PC-9 (cell line): ENCODE measurements around the gene COL4A2. TPM values are rescaled to one million over a fixed set of nuclear protein-coding genes. Genes with fewer than 3 reads are reported as not detected.

Source experiments
- BruUV-seq: library from RNA; stranded (reverse); fragments of 400-500 nt; replicated peaks from 2 replicates; lab custom pipeline; 2021; lab: Mats Ljungman, UMichigan
- CTCF ChIA-PET: fragments of 300-600 bp; sonication (Branson Sonifier 250); formaldehyde crosslinking; loops from one replicate; lab custom pipeline; 2022; ENCODE audit warnings: antibody characterized with exemption; lab: Charles Lee
- POLR2A ChIA-PET: fragments of 300-600 bp; sonication (Branson Sonifier 250); formaldehyde crosslinking; loops from one replicate; lab custom pipeline; 2022; ENCODE audit warnings: antibody characterized with exemption; ENCODE audit not compliant: unreplicated experiment; lab: Charles Lee
- DNase-seq, 2 experiments: peaks; one replicate each; pipeline versions ENCODE4 v3.0.0 to v3.0.0-alpha.2; 2015 to 2022; ENCODE audit warnings: mixed read lengths in 1 of 2
- H2AFZ ChIP-seq: fragments of 200-600 bp; sonication (generic); 2 replicates; pipeline ENCODE4 v1.8.1; 2017; ENCODE audit warnings: antibody characterized with exemption
- H3F3A ChIP-seq: fragments of 200-600 bp; sonication (generic); 2 replicates; pipeline ENCODE4 v1.8.1; 2017; ENCODE audit warnings: antibody characterized with exemption, mild to moderate bottlenecking, low read depth; ENCODE audit not compliant: insufficient read depth
- H3K27ac ChIP-seq: fragments of 200-600 bp; sonication (generic); 2 replicates; pipeline ENCODE4 v1.6.1; 2016; ENCODE audit warnings: mixed run types
- H3K27me3 ChIP-seq: fragments of 200-600 bp; sonication (generic); 2 replicates; pipeline ENCODE4 v1.6.1; 2016; ENCODE audit warnings: low read depth, mixed run types; ENCODE audit not compliant: insufficient read depth
- H3K36me3 ChIP-seq: fragments of 200-600 bp; sonication (generic); 2 replicates; pipeline ENCODE4 v1.6.1; 2016; ENCODE audit warnings: low read depth, mixed run types
- H3K4me1 ChIP-seq: fragments of 200-600 bp; sonication (generic); replicated peaks from 2 replicates; pipeline ENCODE4 v1.6.1; 2016; ENCODE audit warnings: mixed run types; ENCODE audit not compliant: insufficient read depth
- H3K4me2 ChIP-seq: fragments of 200-600 bp; sonication (generic); 2 replicates; pipeline ENCODE4 v1.6.1; 2017; ENCODE audit warnings: mixed run types
- H3K4me3 ChIP-seq: fragments of 200-600 bp; sonication (generic); 2 replicates; pipeline ENCODE4 v1.6.1; 2016; ENCODE audit warnings: mixed run types
- H3K79me2 ChIP-seq: fragments of 200-600 bp; sonication (generic); 2 replicates; pipeline ENCODE4 v1.6.1; 2017; ENCODE audit warnings: low read depth, mixed run types
- H3K9me2 ChIP-seq: fragments of 200-600 bp; sonication (generic); 2 replicates; pipeline ENCODE4 v1.8.1; 2017; ENCODE audit warnings: mild to moderate bottlenecking; ENCODE audit not compliant: insufficient read depth
- H3K9me3 ChIP-seq: fragments of 200-600 bp; sonication (generic); 2 replicates; pipeline ENCODE4 v1.8.1; 2016; ENCODE audit warnings: low read depth; ENCODE audit not compliant: insufficient read depth
- H4K20me1 ChIP-seq: fragments of 200-600 bp; sonication (generic); 2 replicates; pipeline ENCODE4 v1.8.1; 2017; ENCODE audit not compliant: insufficient read depth
- EZH2 ChIP-seq: fragments of 200-600 bp; sonication (generic); IDR thresholded peaks from 2 replicates; pipeline ENCODE4 v1.8.0; 2017; ENCODE audit warnings: antibody characterized with exemption, low read depth
- intact Hi-C: fragments of 100-400 bp; cut with micrococcal nuclease; formaldehyde crosslinking; loops from one replicate; pipeline ENCODE4 v1.10.0; 2022; ENCODE audit not compliant: unreplicated experiment
- total RNA-seq: library from RNA; stranded (reverse); gene quantifications from 2 replicates; pipeline ENCODE4 v1.2.3, GENCODE V29; 2021
- TF ChIP-seq, protein P1 (sequence below): fragments of 200-600 bp; sonication (generic); conservative IDR thresholded peaks from 2 replicates; pipeline ENCODE4 v1.6.1; 2017; ENCODE audit warnings: mixed run types, antibody characterized with exemption, mild to moderate bottlenecking, moderate library complexity

Gene COL4A2
- total RNA-seq, 1 experiment from 2014 or later, result 1.2 TPM

DNA sequence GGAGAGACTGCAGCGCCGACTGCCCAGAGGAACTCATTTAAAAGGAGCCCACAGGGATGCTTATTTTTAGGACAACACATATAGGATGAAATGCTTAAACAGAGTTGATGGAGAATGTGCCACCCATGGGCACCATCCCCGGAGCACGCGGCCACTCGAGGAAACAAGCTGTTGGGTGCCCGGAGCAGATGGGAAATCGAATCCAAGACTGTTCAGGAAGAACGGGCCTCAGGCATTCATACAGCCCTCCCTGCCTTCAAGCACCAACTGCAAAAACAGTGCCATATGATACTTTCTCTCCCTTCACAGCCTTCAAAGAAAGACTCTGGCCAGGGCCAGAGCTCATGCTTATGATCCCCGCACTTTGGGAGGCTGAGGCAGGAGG, 214.2 kb downstream of the COL4A2 start:
- Histone ChIP-seq H3K27me3 (no peaks in the 10 kb centered on the region), H2AFZ (no peak overlapping the region), H3K79me2 (peaks cover 36% of the 10 kb centered on the region), H3K9me2 (no peaks in the 10 kb centered on the region), H3K36me3 (no peaks in the 10 kb centered on the region), H3K9me3 (no peaks in the 10 kb centered on the region), H3K4me1 (peaks cover 65% of the 10 kb centered on the region), H3F3A (peaks cover 45% of the 10 kb centered on the region), H3K4me2 (no peak overlapping the region), H3K4me3 (no peak overlapping the region), H3K27ac (no peak overlapping the region), H4K20me1 (no peaks in the 10 kb centered on the region)
- no peak for TF ChIP-seq EZH2
- TF ChIP-seq, protein P1, sequence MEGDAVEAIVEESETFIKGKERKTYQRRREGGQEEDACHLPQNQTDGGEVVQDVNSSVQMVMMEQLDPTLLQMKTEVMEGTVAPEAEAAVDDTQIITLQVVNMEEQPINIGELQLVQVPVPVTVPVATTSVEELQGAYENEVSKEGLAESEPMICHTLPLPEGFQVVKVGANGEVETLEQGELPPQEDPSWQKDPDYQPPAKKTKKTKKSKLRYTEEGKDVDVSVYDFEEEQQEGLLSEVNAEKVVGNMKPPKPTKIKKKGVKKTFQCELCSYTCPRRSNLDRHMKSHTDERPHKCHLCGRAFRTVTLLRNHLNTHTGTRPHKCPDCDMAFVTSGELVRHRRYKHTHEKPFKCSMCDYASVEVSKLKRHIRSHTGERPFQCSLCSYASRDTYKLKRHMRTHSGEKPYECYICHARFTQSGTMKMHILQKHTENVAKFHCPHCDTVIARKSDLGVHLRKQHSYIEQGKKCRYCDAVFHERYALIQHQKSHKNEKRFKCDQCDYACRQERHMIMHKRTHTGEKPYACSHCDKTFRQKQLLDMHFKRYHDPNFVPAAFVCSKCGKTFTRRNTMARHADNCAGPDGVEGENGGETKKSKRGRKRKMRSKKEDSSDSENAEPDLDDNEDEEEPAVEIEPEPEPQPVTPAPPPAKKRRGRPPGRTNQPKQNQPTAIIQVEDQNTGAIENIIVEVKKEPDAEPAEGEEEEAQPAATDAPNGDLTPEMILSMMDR, result no peak
- ChIA-PET POLR2A (no interaction called here), CTCF (no interaction called here)
- no peak for DNase-seq
- no TSS peak for BruUV-seq
- intact Hi-C loops, result no loop called here

- Histone ChIP-seq H3K36me3 (no peaks in the 10 kb centered on the region), H3K9me2 (no peaks in the 10 kb centered on the region), H2AFZ (no peak overlapping the region), H4K20me1 (no peaks in the 10 kb centered on the region), H3K4me1 (peaks cover 71% of the 10 kb centered on the region), H3K27me3 (no peaks in the 10 kb centered on the region), H3F3A (peaks cover 46% of the 10 kb centered on the region), H3K27ac (no peak overlapping the region), H3K4me3 (no peak overlapping the region), H3K4me2 (no peak overlapping the region; the same call in 1 of the 2 replicates), H3K9me3 (no peaks in the 10 kb centered on the region), H3K79me2 (peaks cover 43% of the 10 kb centered on the region)
- POLR2A ChIA-PET, result no interaction called here
- no peak for DNase-seq
- intact Hi-C loops, result no loop called here
- BruUV-seq, result no TSS peak
- CTCF ChIA-PET, result no interaction called here
- TF ChIP-seq, protein P1, result no peak
- TF ChIP-seq EZH2, result no peak
Measured at GRCh38 chr13:110521946-110522345, 214.9 kb downstream of the COL4A2 start.

DNA sequence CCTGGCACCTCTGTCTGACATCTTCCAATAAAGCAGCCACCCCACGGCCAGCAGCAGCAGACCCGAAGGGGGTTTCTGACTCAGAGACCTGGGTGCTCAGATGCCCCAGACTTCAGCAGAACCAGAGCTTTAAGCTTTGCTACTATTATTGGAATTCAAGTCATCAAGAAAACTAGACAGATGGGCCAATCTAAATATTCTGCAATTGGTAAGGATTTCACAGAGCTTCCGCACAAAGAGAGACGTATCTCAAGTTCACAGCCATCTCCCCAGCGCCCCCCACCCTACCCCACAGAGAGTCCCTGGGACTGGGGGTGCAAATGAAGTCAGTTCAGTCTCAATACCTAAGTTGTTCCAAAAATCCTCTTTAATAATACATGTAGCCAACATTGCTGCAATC, 215.6 kb downstream of the COL4A2 start:
- Histone ChIP-seq H3K4me2 (no peak overlapping the region), H3K4me3 (no peak overlapping the region), H3F3A (peaks cover 53% of the 10 kb centered on the region), H3K27ac (no peak overlapping the region), H4K20me1 (no peaks in the 10 kb centered on the region), H3K4me1 (peaks cover 72% of the 10 kb centered on the region), H3K79me2 (peaks cover 45% of the 10 kb centered on the region), H3K9me3 (no peaks in the 10 kb centered on the region), H2AFZ (no peak overlapping the region), H3K9me2 (no peaks in the 10 kb centered on the region), H3K27me3 (no peaks in the 10 kb centered on the region), H3K36me3 (no peaks in the 10 kb centered on the region)
- no TSS peak for BruUV-seq
- POLR2A ChIA-PET, result no interaction called here
- intact Hi-C loops, result no loop called here
- TF ChIP-seq EZH2, result no peak
- TF ChIP-seq, protein P1, result no peak
- CTCF ChIA-PET, result no interaction called here
- no peak for DNase-seq
